Neural cell (in vitro differentiated cells): ENCODE data around the gene FHIT. TPM values are rescaled to one million over a fixed set of nuclear protein-coding genes. Genes with fewer than 3 reads are reported as not detected.

ENCODE experiments used
- H2AFZ ChIP-seq: fragments of 200-600, 300-800 bp; sonication (generic), shearing (Covaris generic); 2 replicates; pipeline ENCODE4 v1.6.0; 2014; ENCODE audit warnings: low read depth, mild to moderate bottlenecking, antibody characterized with exemption, low read length, moderate library complexity
- H3F3A ChIP-seq: fragments of 200-600 bp; shearing (Covaris generic); 2 replicates; pipeline ENCODE4 v1.6.1; 2016; ENCODE audit warnings: mild to moderate bottlenecking, moderate library complexity, mixed read lengths, antibody characterized with exemption, low read length; ENCODE audit not compliant: insufficient read depth, poor library complexity, severe bottlenecking
- H3K27ac ChIP-seq: fragments of 200-600, 300-800 bp; sonication (generic), shearing (Covaris generic); 2 replicates; pipeline ENCODE4 v1.5.1; 2014; ENCODE audit warnings: mild to moderate bottlenecking, low read length, moderate library complexity
- H3K27me3 ChIP-seq: fragments of 300-800, 200-600 bp; sonication (generic), shearing (Covaris generic); 2 replicates; pipeline ENCODE4 v1.6.0; 2014; ENCODE audit warnings: mild to moderate bottlenecking, low read depth, low read length, moderate library complexity; ENCODE audit not compliant: insufficient read depth
- H3K36me3 ChIP-seq: fragments of 300-800, 200-600 bp; sonication (generic), shearing (Covaris generic); 2 replicates; pipeline ENCODE4 v1.5.1; 2014; ENCODE audit warnings: mild to moderate bottlenecking, antibody characterized with exemption, low read length, moderate library complexity; ENCODE audit not compliant: insufficient read depth
- H3K4me2 ChIP-seq: fragments of 300-800, 200-600 bp; sonication (generic), shearing (Covaris generic); 2 replicates; pipeline ENCODE4 v1.6.0; 2014; ENCODE audit warnings: mild to moderate bottlenecking, low read length
- H3K4me3 ChIP-seq: fragments of 300-800, 200-600 bp; sonication (generic), shearing (Covaris generic); 2 replicates; pipeline ENCODE4 v1.5.1; 2014; ENCODE audit warnings: mild to moderate bottlenecking, low read length, moderate library complexity
- H3K79me2 ChIP-seq: fragments of 200-600 bp; shearing (Covaris generic); replicated peaks from 2 replicates; pipeline ENCODE4 v1.6.0; 2014; ENCODE audit warnings: mild to moderate bottlenecking, low read length, moderate library complexity; ENCODE audit not compliant: insufficient read depth
- H3K9ac ChIP-seq: fragments of 300-800, 200-600 bp; sonication (generic), shearing (Covaris generic); 2 replicates; pipeline ENCODE4 v1.6.1; 2016; ENCODE audit warnings: mild to moderate bottlenecking, low read length, mixed read lengths
- H3K9me2 ChIP-seq: fragments of 200-600 bp; shearing (Covaris generic); 2 replicates; pipeline ENCODE4 v1.6.1; 2016; ENCODE audit warnings: mild to moderate bottlenecking, low read length, mixed read lengths; ENCODE audit not compliant: insufficient read depth
- H3K9me3 ChIP-seq: fragments of 200-600, 300-800 bp; sonication (generic), shearing (Covaris generic); 2 replicates; pipeline ENCODE4 v1.6.1; 2016; ENCODE audit warnings: mild to moderate bottlenecking, mixed run types, low read length, moderate library complexity, mixed read lengths
- H4K20me1 ChIP-seq: fragments of 200-600 bp; shearing (Covaris generic); 2 replicates; pipeline ENCODE4 v1.6.1; 2016; ENCODE audit warnings: mild to moderate bottlenecking, mixed run types; ENCODE audit not compliant: insufficient read depth
- EP300 ChIP-seq: fragments of 450-650 bp; conservative IDR thresholded peaks from 2 replicates; pipeline ENCODE4 v1.6.1; 2014; ENCODE audit warnings: antibody characterized with exemption, mild to moderate bottlenecking, moderate library complexity; ENCODE audit not compliant: poor library complexity, severe bottlenecking
- EZH2 ChIP-seq: fragments of 200-600, 300-800 bp; shearing (Covaris generic), sonication (generic); IDR thresholded peaks from 2 replicates; pipeline ENCODE4 v1.6.1; 2014; ENCODE audit warnings: antibody characterized with exemption, low read length, borderline replicate concordance, mild to moderate bottlenecking; ENCODE audit not compliant: insufficient read depth, poor library complexity, severe bottlenecking
- MXI1 ChIP-seq: fragments of 450-650 bp; conservative IDR thresholded peaks from 2 replicates; pipeline ENCODE4 v1.6.1; 2014; ENCODE audit warnings: antibody characterized with exemption, mild to moderate bottlenecking; ENCODE audit not compliant: poor library complexity, severe bottlenecking
- POLR2AphosphoS5 ChIP-seq: IDR thresholded peaks from 2 replicates; pipeline ENCODE4 v1.6.1; 2012
- RAD21 ChIP-seq: fragments of 450-650 bp; conservative IDR thresholded peaks from 2 replicates; pipeline ENCODE4 v1.6.1; 2014; ENCODE audit warnings: antibody characterized with exemption, mild to moderate bottlenecking, moderate library complexity
- REST ChIP-seq: IDR thresholded peaks from 2 replicates; pipeline ENCODE4 v1.6.1; 2012; ENCODE audit warnings: borderline replicate concordance
- SMC3 ChIP-seq: fragments of 450-650 bp; conservative IDR thresholded peaks from 2 replicates; pipeline ENCODE4 v1.6.1; 2014; ENCODE audit warnings: antibody characterized with exemption, mild to moderate bottlenecking, moderate library complexity; ENCODE audit not compliant: poor library complexity
- TAF1 ChIP-seq: IDR thresholded peaks from 2 replicates; pipeline ENCODE4 v1.6.1; 2012; ENCODE audit warnings: low read depth
- polyA plus RNA-seq: library from polyadenylated mRNA; depleted of rRNA; stranded (reverse); fragments of >200 nt; gene quantifications from 2 replicates; pipeline ENCODE4 v1.2.3, GENCODE V29; 2014
- TF ChIP-seq, protein P1 (sequence below): fragments of 450-650 bp; IDR thresholded peaks from 2 replicates; pipeline ENCODE4 v1.5.1; 2014; ENCODE audit warnings: antibody characterized with exemption, mild to moderate bottlenecking, moderate library complexity; ENCODE audit not compliant: poor library complexity, severe bottlenecking

Gene FHIT
- polyA plus RNA-seq, 1 donor from 2014 or later: not detected

GRCh38 chr3:60144071-60144470, 1107.2 kb downstream of the FHIT start:
- Histone ChIP-seq H3K4me3 (no peak overlapping the region), H3K27ac (no peak overlapping the region), H3K4me2 (no peak overlapping the region), H3K36me3 (no peaks in the 10 kb centered on the region), H3F3A (no peaks in the 10 kb centered on the region), H3K9me3 (no peaks in the 10 kb centered on the region), H2AFZ (no peak overlapping the region), H3K27me3 (no peaks in the 10 kb centered on the region), H3K9ac (no peak overlapping the region), H3K9me2 (no peaks in the 10 kb centered on the region), H4K20me1 (no peaks in the 10 kb centered on the region), H3K79me2 (no peaks in the 10 kb centered on the region)
- no peak for TF ChIP-seq POLR2AphosphoS5

GRCh38 chr3:60142009-60142408, 1109.2 kb downstream of the FHIT start:
- Histone ChIP-seq H3K9ac (no peak overlapping the region), H3K4me2 (no peak overlapping the region), H3K27ac (no peak overlapping the region), H3K4me3 (no peak overlapping the region), H3K36me3 (no peaks in the 10 kb centered on the region), H3F3A (no peaks in the 10 kb centered on the region), H2AFZ (no peak overlapping the region), H3K9me3 (no peaks in the 10 kb centered on the region), H3K9me2 (no peaks in the 10 kb centered on the region), H3K27me3 (no peaks in the 10 kb centered on the region), H3K79me2 (no peaks in the 10 kb centered on the region), H4K20me1 (no peaks in the 10 kb centered on the region)
- no peak for TF ChIP-seq POLR2AphosphoS5
- no peak for TF ChIP-seq MXI1
- no peak for TF ChIP-seq REST
- TF ChIP-seq EZH2: no peak
- no peak for TF ChIP-seq TAF1
- no peak for TF ChIP-seq SMC3
- TF ChIP-seq, protein P1, sequence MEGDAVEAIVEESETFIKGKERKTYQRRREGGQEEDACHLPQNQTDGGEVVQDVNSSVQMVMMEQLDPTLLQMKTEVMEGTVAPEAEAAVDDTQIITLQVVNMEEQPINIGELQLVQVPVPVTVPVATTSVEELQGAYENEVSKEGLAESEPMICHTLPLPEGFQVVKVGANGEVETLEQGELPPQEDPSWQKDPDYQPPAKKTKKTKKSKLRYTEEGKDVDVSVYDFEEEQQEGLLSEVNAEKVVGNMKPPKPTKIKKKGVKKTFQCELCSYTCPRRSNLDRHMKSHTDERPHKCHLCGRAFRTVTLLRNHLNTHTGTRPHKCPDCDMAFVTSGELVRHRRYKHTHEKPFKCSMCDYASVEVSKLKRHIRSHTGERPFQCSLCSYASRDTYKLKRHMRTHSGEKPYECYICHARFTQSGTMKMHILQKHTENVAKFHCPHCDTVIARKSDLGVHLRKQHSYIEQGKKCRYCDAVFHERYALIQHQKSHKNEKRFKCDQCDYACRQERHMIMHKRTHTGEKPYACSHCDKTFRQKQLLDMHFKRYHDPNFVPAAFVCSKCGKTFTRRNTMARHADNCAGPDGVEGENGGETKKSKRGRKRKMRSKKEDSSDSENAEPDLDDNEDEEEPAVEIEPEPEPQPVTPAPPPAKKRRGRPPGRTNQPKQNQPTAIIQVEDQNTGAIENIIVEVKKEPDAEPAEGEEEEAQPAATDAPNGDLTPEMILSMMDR: no peak
- no peak for TF ChIP-seq EP300
- no peak for TF ChIP-seq RAD21

DNA sequence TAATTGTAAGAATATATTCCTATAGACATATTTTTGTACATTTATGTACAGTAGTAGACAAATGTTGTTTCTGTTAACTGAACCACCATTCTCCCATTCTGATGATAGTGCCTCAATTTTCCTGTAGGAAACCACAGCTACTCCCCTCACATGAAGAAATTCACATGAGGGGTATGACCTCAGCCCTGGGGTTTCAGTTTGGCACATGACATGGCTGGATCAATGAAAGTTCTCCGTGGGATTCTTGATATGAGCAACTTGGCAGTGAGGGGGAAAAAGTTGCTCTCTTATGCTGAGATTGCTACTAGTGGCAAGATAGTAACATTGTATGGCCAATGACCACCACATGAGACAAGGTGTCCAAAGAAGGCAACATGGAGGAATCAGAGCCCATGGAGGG, 1111.1 kb downstream of the FHIT start:
- H3K9ac ChIP-seq: no peak overlapping the region
- H2AFZ ChIP-seq: no peak overlapping the region
- no peak overlapping the region for H3K27ac ChIP-seq
- no peaks in the 10 kb centered on the region for H3K79me2 ChIP-seq
- no peaks in the 10 kb centered on the region for H3K27me3 ChIP-seq
- H3K4me2 ChIP-seq: no peak overlapping the region
- no peak for TF ChIP-seq POLR2AphosphoS5
- no peak for TF ChIP-seq EZH2
- no peak for TF ChIP-seq REST
- no peak for TF ChIP-seq SMC3
- TF ChIP-seq MXI1: no peak
- TF ChIP-seq, protein P1: no peak
- no peak for TF ChIP-seq EP300
- no peak for TF ChIP-seq RAD21
- TF ChIP-seq TAF1: no peak
- H3F3A ChIP-seq: no peaks in the 10 kb centered on the region
- no peaks in the 10 kb centered on the region for H4K20me1 ChIP-seq
- H3K9me3 ChIP-seq: no peaks in the 10 kb centered on the region
- H3K4me3 ChIP-seq: no peak overlapping the region
- H3K36me3 ChIP-seq: no peaks in the 10 kb centered on the region
- H3K9me2 ChIP-seq: no peaks in the 10 kb centered on the region
